IPS-18c (cell line): Measurements from ENCODE around the gene FBLIM1.
"Not testable (repeated sequence)": the region's sequence is repeated elsewhere in the genome, so short reads cannot be mapped to it uniquely, and the experiment has no call there.

Experiments used
- H3K4me3 ChIP-seq: 2 replicates; pipeline ENCODE4 v1.7.0; 2013; ENCODE audit warnings: low read depth, mild to moderate bottlenecking, low read length, moderate library complexity; ENCODE audit not compliant: insufficient read depth
- H3K9me3 ChIP-seq: one replicate; pipeline ENCODE4 v1.6.1; 2013; ENCODE audit warnings: mild to moderate bottlenecking, low read length, moderate library complexity; ENCODE audit not compliant: control insufficient read depth, insufficient read depth

The FBLIM1 gene

GRCh38 chr1:15777909-15778707 lies 19.5 kb downstream of the FBLIM1 start:
- Histone ChIP-seq H3K4me3 (no peak overlapping the region), H3K9me3 (no peaks in the 10 kb centered on the region)

DNA sequence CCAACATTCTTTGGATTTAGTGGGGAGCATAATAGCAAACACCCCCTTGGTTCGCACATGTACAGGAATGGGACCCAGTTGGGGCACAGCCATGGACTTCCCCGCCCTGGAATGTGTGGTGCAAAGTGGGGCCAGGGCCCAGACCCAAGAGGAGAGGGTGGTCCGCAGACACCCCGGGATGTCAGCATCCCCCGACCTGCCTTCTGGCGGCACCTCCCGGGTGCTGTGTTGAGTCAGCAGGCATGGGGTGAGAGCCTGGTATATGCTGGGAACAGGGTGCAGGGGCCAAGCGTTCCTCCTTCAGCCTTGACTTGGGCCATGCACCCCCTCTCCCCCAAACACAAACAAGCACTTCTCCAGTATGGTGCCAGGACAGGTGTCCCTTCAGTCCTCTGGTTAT lies 27.1 kb downstream of the FBLIM1 start:
- Histone ChIP-seq H3K9me3 (peaks cover 2% of the 10 kb centered on the region), H3K4me3 (no peak overlapping the region)

DNA sequence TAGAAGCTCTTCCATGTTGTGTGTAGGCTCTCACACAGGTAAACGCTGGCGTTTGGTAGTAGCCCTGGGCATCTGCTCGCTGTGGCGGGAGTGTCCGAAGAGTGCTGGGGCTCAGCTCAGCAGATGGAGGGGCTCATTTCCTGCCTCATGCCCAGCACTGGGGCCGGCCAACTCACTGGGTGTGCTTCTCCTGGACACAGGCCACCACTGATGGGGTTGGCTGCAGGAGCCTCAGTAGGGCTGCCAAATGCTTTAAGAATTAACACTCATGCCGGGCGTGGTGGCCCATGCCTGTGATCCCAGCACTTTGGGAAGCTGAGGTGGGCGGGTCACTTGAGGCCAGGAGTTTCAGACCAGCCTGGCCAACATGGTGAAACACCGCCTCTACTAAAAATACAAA lies 28.0 kb downstream of the FBLIM1 start:
- H3K4me3 ChIP-seq = no peak overlapping the region
- H3K9me3 ChIP-seq = peaks cover 2% of the 10 kb centered on the region

- Histone ChIP-seq H3K4me3 (no peak overlapping the region), H3K9me3 (peaks cover 2% of the 10 kb centered on the region)
These were observed 30.2 kb downstream of the FBLIM1 start for GRCh38 chr1:15788624-15789301.

- Histone ChIP-seq H3K9me3 (no peaks in the 10 kb centered on the region), H3K4me3 (no peak overlapping the region)
These were observed 37.5 kb downstream of the FBLIM1 start for GRCh38 chr1:15796086-15796462.

DNA sequence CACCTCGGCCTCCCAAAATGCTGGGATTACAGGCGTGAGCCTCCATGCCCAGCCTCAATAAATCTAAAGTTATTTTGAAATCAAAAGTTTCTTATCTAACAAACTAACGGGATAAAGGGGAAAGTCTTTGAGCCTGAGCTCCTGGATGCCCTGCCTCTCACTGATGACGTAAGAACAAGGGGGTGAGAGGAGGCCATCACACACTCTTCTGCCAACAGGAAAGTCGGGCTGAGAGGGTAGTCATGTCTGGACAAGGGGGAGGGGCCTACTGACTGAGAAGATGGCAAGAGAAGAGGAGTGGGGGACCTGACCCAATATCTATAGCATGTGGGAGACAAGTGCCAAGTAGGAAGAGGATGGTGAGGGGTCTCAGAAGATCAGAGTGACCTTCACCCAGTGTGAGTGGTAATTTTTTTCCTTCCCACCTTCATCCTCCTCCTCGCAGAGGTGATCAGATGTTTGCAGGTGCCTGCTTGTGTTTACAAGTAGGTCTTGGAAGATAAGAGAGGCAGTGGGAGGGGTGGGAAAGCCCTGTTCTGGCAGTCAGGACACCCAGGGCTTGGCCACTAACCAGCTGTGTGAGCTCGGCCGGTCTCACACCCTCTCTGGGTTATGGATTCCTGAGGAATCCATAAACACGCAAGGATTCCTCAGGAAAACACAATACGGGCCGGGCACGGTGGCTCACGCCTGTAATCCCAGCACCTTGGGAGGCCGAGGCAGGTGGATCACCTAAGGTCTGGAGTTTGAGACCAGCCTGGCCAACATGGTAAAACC lies 39.2 kb downstream of the FBLIM1 start:
- H3K4me3 ChIP-seq = no peak overlapping the region
- no peaks in the 10 kb centered on the region for H3K9me3 ChIP-seq

DNA sequence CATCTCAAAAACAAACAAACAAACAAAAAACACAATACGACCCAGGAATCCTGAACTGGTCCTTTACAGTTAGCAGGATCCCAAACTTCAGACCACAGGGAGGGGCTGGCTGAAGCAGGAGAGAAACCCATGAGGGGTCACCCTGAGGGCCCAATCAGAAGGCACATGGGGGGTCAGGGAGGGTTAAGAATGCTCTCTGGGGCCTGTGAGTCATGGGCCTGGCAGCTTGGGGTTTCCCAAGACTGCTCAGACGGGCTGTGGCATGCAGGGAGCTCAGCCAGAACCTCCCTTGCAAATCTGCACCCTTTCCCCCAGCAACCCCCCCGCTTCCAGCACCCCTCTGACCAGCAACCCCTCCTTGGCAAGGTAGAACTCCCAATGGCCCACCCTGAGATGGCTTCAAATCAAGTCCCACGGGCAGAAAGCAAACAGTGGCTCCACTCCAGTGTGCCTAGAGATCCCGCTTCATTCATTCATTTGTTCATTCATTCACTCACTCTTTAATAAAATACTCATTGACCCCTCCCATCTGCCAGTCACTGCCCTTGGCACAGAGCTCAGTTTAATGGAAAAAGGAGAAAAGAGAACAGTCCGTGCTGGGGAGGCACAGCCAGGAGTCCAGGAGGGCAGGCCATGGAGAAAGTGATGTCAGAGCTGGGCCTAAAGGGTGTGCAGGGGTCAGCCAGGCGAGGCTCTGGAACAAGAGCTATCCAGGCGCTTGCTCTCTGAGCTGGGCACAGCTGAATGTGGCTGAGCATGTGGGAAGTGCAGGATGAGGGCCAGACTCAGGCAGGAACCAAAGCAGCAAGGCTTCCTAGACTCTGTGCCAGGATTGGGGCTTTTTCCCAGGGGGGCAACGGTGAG lies 40.6 kb downstream of the FBLIM1 start:
- Histone ChIP-seq H3K9me3 (no peaks in the 10 kb centered on the region), H3K4me3 (no peak overlapping the region)

- no peak overlapping the region; the same call in 1 of the 2 replicates for H3K4me3 ChIP-seq
- H3K9me3 ChIP-seq = no peaks in the 10 kb centered on the region
These were observed 41.6 kb downstream of the FBLIM1 start for GRCh38 chr1:15799928-15800835.

- Histone ChIP-seq H3K4me3 (no peak overlapping the region), H3K9me3 (no peaks in the 10 kb centered on the region)
These were observed 43.8 kb downstream of the FBLIM1 start for GRCh38 chr1:15802234-15802965.

DNA sequence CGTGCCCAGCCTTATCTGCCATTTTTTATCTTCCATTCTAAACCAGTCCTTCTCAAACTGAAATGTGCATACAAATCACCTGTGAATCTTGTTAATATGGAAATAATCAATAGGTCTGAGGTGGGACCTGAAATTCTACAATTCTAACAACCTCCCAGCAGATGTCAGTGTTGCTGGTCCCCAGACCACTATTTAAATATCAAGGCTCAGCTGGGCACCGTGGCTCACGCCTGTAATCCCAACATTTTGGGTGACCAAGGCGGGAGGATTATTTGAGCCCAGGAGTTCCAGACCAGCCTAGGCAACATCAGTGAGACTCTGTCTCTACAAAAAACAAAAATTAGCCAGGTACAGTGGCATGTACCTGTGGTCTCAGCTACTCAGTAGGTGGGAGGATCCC lies 44.8 kb downstream of the FBLIM1 start:
- Histone ChIP-seq H3K9me3 (no peaks in the 10 kb centered on the region), H3K4me3 (no peak overlapping the region)

DNA sequence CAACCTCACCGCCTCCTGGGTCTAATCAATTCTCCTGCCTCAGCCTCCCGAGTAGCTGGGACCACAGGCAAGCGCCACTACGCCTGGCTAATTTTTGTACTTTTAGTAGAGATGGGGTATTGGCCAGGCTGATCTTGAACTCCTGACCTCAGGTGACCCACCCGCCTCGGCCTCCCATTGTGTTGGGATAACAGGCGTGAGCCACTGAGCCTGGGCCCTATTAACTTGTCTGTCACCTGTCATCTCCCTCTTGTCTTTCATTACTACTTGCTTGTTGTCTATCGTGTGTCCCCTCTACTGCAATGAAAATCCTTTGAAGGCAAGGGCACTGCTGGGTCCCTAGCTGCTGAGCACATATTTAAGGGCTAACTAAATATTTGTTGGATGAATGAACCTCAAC lies 45.5 kb downstream of the FBLIM1 start:
- Histone ChIP-seq H3K4me3 (no peak overlapping the region), H3K9me3 (no peaks in the 10 kb centered on the region)

- Histone ChIP-seq H3K9me3 (no peaks in the 10 kb centered on the region), H3K4me3 (no peak overlapping the region)
These were observed 48.5 kb downstream of the FBLIM1 start for GRCh38 chr1:15807121-15807520.

DNA sequence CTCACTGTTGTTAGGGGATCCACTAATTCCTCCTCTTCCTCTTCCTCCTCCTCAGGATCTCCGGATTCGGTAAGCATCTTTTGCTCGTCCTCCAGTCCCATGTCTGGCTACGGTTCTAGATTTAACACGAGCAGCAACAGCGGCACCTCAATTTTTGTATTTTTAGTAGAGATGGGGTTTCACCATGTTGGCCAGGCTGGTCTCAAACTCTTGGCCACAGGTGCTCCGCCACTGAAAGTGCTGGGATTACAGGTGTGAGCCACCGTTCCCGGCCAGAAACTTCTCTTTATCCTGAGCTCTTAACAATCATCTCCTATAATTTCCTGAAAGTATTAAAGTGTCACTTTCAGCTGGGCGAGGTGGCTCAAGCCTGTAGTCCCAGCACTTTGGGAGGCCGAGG lies 49.0 kb downstream of the FBLIM1 start, which contains the start of gene UQCRHL:
TSS of gene UQCRHL (minus strand) at position 101 of the 400 bp plus-strand sequence. CDS start at position 101, 0 bp downstream.
- H3K9me3 ChIP-seq = not testable (repeated sequence)

GRCh38 chr1:15808955-15809354 lies 50.4 kb downstream of the FBLIM1 start:
- H3K9me3 ChIP-seq = no peaks in the 10 kb centered on the region
- no peak overlapping the region for H3K4me3 ChIP-seq

More for the DNA sequence above, 49.0 kb downstream of the FBLIM1 start, which contains the start of gene UQCRHL:
- H3K4me3 ChIP-seq = not testable (repeated sequence)

DNA sequence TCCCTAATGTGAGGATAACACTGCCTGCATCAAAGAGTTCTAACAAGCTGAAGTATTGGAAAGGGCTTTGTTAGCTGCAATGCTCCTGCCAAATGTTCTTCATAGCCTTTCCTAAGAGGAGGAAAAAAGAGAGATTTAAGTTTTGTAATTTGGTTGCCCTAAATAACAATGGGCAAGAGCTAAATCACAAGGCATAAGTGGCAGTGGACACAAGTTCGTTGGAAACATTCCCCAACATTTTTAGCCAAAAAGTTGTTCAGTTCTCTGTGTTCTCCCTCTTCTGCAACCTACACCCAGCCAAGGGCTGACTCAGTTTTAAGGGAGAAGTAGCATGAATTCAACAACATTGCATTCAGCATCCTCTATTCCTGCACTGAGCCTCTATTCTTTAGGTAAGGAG lies 51.5 kb downstream of the FBLIM1 start:
- no peak overlapping the region for H3K4me3 ChIP-seq
- no peaks in the 10 kb centered on the region for H3K9me3 ChIP-seq
